ENCODE data around the gene SPATS2. TPM values are rescaled to one million over a fixed set of nuclear protein-coding genes. Genes with fewer than 3 reads are reported as not detected.

Gene SPATS2
- polyA plus RNA-seq, 1 of the 3 experiments (the other 2 are of a cell fraction) = 72.9 TPM

GRCh38 chr12:49567611-49568441, 200.6 kb downstream of the SPATS2 start, which contains the start of gene MCRS1:
Gene MCRS1, minus strand, starts transcription at chr12:49568142. Its CDS starts 1,411 bp downstream, at chr12:49566731.
- Histone ChIP-seq H3K4me1 (ENCODE audit: control insufficient read depth in 1 of 2, insufficient read depth in 2 of 2, low read depth in 1 of 2, low read length in 1 of 2) (peaks cover 7 to 14% of the 10 kb centered on the region in 2 experiments; a peak in 3 of 4 replicates), H3K27me3 (ENCODE audit: insufficient read depth) (no peaks in the 10 kb centered on the region), H3K4me3 (ENCODE audit: low read depth in 2 of 2, low read length in 1 of 2) (peak within 1 kb of the TSS; percentile 90 to 99), H3K9me3 (no peaks in the 10 kb centered on the region), H3K36me3 (replicated peaks in 1 of 2; ENCODE audit: control insufficient read depth in 1 of 2, insufficient read depth in 2 of 2, low read length in 1 of 2) (peaks cover 0 to 30% of the 10 kb centered on the region in 2 experiments), H4K20me1 (ENCODE audit: insufficient read depth) (no peaks in the 10 kb centered on the region), H3K9ac (peak within 1 kb of the TSS; percentile 92), H3K27ac (ENCODE audit: low read depth in 2 of 2, low read length in 1 of 2) (peak within 1 kb of the TSS; percentile 85 to 95), H3K4me2 (peak within 1 kb of the TSS; percentile 93), H3K9me2 (no peaks in the 10 kb centered on the region), H3K79me2 (ENCODE audit: insufficient read depth) (peaks cover 73% of the 10 kb centered on the region), H2AFZ (ENCODE audit: low read depth) (peak within 1 kb of the TSS; percentile 94), H3F3A (replicated peaks; ENCODE audit: insufficient read depth) (no peaks in the 10 kb centered on the region)
- WGBS (ENCODE audit: low lambda C conversion rate) = 1% methylated on average over 51 of the region's 54 CpGs
- DNase-seq = peak; percentile 96
- POLR2A ChIA-PET = interaction anchor here (0.6 to 1.4 kb wide), 6 partner anchors 10 to 209 kb away, joined by 4 to 9 read pairs (median 4); no protein-coding TSS in a partner anchor
- CTCF ChIA-PET = interaction anchor here (1.0 to 1.8 kb wide), 7 partner anchors 13 to 225 kb away, joined by 3 to 15 read pairs (median 9); partner anchors contain the start of gene DNAJC22
- TF ChIP-seq GABPA (IDR thresholded peaks at IDR 0.05; ENCODE audit: low read depth) = peak; percentile 100
- peak; percentile 71 for TF ChIP-seq CHD2 (IDR thresholded peaks at IDR 0.05; ENCODE audit: low read length, partially characterized antibody)
- TF ChIP-seq TAF1 (IDR thresholded peaks at IDR 0.05; ENCODE audit: borderline replicate concordance, low read depth, low read length) = peak; percentile 94
- peak; percentile 3; the same call in 1 of the 2 replicates for TF ChIP-seq RCOR1 (IDR thresholded peaks at IDR 0.05; ENCODE audit: low read length)
- no peak for TF ChIP-seq EP300 (IDR thresholded peaks at IDR 0.05; ENCODE audit: borderline replicate concordance in 1 of 2, low read depth in 1 of 2, low read length in 1 of 2)
- peak; percentile 87 for TF ChIP-seq MXI1 (IDR thresholded peaks at IDR 0.05; ENCODE audit: low read depth, low read length)
- no peak for TF ChIP-seq GATA2 (CRISPR knock-in tag; IDR thresholded peaks at IDR 0.05)
- peak; percentile 57; the same call in 1 of the 2 replicates for TF ChIP-seq NFIC (IDR thresholded peaks at IDR 0.05; ENCODE audit: borderline replicate concordance)
- no peak for TF ChIP-seq RXRA (IDR thresholded peaks at IDR 0.05; ENCODE audit: borderline replicate concordance, low read depth)
- TF ChIP-seq, protein P1, sequence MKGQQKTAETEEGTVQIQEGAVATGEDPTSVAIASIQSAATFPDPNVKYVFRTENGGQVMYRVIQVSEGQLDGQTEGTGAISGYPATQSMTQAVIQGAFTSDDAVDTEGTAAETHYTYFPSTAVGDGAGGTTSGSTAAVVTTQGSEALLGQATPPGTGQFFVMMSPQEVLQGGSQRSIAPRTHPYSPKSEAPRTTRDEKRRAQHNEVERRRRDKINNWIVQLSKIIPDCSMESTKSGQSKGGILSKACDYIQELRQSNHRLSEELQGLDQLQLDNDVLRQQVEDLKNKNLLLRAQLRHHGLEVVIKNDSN (IDR thresholded peaks at IDR 0.05; ENCODE audit: borderline replicate concordance, low read depth) = no peak
- TF ChIP-seq FOXJ3 (CRISPR knock-in tag; IDR thresholded peaks at IDR 0.05) = no peak
- no peak for TF ChIP-seq TEAD4 (IDR thresholded peaks at IDR 0.05; ENCODE audit: borderline replicate concordance, insufficient read depth)
- no peak for TF ChIP-seq JUND (IDR thresholded peaks at IDR 0.05)
- TF ChIP-seq CTCF (IDR thresholded peaks at IDR 0.05) = no peak
- TF ChIP-seq SIN3A (IDR thresholded peaks at IDR 0.05; ENCODE audit: borderline replicate concordance, low read depth, low read length) = peak; percentile 76; the same call in 1 of the 2 replicates
- TF ChIP-seq, protein P2, sequence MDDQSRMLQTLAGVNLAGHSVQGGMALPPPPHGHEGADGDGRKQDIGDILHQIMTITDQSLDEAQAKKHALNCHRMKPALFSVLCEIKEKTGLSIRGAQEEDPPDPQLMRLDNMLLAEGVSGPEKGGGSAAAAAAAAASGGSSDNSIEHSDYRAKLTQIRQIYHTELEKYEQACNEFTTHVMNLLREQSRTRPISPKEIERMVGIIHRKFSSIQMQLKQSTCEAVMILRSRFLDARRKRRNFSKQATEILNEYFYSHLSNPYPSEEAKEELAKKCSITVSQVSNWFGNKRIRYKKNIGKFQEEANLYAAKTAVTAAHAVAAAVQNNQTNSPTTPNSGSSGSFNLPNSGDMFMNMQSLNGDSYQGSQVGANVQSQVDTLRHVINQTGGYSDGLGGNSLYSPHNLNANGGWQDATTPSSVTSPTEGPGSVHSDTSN (IDR thresholded peaks at IDR 0.05) = no peak
- TF ChIP-seq TCF12 (IDR thresholded peaks at IDR 0.05) = no peak
- TF ChIP-seq, protein P3, sequence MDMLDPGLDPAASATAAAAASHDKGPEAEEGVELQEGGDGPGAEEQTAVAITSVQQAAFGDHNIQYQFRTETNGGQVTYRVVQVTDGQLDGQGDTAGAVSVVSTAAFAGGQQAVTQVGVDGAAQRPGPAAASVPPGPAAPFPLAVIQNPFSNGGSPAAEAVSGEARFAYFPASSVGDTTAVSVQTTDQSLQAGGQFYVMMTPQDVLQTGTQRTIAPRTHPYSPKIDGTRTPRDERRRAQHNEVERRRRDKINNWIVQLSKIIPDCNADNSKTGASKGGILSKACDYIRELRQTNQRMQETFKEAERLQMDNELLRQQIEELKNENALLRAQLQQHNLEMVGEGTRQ (IDR thresholded peaks at IDR 0.05; ENCODE audit: borderline replicate concordance, low read depth, low read length) = no peak
- TF ChIP-seq, protein P4, sequence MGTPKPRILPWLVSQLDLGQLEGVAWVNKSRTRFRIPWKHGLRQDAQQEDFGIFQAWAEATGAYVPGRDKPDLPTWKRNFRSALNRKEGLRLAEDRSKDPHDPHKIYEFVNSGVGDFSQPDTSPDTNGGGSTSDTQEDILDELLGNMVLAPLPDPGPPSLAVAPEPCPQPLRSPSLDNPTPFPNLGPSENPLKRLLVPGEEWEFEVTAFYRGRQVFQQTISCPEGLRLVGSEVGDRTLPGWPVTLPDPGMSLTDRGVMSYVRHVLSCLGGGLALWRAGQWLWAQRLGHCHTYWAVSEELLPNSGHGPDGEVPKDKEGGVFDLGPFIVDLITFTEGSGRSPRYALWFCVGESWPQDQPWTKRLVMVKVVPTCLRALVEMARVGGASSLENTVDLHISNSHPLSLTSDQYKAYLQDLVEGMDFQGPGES (IDR thresholded peaks at IDR 0.05; ENCODE audit: low read depth, low read length) = no peak
- TF ChIP-seq, protein P5, sequence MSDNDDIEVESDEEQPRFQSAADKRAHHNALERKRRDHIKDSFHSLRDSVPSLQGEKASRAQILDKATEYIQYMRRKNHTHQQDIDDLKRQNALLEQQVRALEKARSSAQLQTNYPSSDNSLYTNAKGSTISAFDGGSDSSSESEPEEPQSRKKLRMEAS (IDR thresholded peaks at IDR 0.05; ENCODE audit: low read depth) = peak; percentile 96
- TF ChIP-seq ELF1 (IDR thresholded peaks at IDR 0.05) = peak; percentile 96
- TF ChIP-seq MEF2A (IDR thresholded peaks at IDR 0.05; ENCODE audit: borderline replicate concordance, low read depth) = no peak
- TF ChIP-seq EZH2phosphoT487 (IDR thresholded peaks at IDR 0.05; ENCODE audit: borderline replicate concordance, low read depth) = no peak
- no peak for TF ChIP-seq SMC3 (IDR thresholded peaks at IDR 0.05; ENCODE audit: low read depth, low read length)
- peak; percentile 98 for TF ChIP-seq POLR2AphosphoS5 (IDR thresholded peaks at IDR 0.05; ENCODE audit: low read depth, low read length)
- TF ChIP-seq FOXM1 (IDR thresholded peaks at IDR 0.05; ENCODE audit: low read depth) = no peak
- no peak for TF ChIP-seq YY1 (IDR thresholded peaks at IDR 0.05; ENCODE audit: low read depth)
- TF ChIP-seq NRF1 (IDR thresholded peaks at IDR 0.05; ENCODE audit: low read depth, low read length) = peak; percentile 99
